ENCODE data around the gene RBM4B.

RBM4B gene

DNA sequence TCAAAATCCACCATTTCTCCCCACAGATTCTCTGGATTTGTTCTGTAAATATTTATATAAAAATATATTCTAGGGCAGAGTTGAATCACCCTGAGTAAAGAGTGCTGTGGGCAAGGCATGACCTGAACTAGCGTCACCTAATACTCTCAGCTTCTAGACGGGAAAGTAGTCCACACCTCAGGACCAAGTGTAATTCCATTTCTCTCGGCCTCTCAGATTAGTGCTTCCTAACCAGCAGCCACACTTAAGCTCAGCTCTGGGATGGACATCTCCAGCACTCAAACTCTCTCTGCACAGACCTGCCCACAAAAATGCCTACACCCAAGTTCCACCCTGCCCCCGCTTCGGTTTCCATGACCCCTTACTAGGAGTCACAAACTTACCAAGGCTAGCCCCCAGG is 46.0 kb upstream of the RBM4B start:
- TF ChIP-seq, protein P1, sequence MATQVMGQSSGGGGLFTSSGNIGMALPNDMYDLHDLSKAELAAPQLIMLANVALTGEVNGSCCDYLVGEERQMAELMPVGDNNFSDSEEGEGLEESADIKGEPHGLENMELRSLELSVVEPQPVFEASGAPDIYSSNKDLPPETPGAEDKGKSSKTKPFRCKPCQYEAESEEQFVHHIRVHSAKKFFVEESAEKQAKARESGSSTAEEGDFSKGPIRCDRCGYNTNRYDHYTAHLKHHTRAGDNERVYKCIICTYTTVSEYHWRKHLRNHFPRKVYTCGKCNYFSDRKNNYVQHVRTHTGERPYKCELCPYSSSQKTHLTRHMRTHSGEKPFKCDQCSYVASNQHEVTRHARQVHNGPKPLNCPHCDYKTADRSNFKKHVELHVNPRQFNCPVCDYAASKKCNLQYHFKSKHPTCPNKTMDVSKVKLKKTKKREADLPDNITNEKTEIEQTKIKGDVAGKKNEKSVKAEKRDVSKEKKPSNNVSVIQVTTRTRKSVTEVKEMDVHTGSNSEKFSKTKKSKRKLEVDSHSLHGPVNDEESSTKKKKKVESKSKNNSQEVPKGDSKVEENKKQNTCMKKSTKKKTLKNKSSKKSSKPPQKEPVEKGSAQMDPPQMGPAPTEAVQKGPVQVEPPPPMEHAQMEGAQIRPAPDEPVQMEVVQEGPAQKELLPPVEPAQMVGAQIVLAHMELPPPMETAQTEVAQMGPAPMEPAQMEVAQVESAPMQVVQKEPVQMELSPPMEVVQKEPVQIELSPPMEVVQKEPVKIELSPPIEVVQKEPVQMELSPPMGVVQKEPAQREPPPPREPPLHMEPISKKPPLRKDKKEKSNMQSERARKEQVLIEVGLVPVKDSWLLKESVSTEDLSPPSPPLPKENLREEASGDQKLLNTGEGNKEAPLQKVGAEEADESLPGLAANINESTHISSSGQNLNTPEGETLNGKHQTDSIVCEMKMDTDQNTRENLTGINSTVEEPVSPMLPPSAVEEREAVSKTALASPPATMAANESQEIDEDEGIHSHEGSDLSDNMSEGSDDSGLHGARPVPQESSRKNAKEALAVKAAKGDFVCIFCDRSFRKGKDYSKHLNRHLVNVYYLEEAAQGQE (IDR thresholded peaks at IDR 0.05; ENCODE audit: low read depth), result no peak
- no peak for TF ChIP-seq EGR1 (IDR thresholded peaks at IDR 0.05)
- TF ChIP-seq CEBPB (IDR thresholded peaks at IDR 0.05), result no peak
- TF ChIP-seq, protein P2, sequence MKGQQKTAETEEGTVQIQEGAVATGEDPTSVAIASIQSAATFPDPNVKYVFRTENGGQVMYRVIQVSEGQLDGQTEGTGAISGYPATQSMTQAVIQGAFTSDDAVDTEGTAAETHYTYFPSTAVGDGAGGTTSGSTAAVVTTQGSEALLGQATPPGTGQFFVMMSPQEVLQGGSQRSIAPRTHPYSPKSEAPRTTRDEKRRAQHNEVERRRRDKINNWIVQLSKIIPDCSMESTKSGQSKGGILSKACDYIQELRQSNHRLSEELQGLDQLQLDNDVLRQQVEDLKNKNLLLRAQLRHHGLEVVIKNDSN (IDR thresholded peaks at IDR 0.05), result no peak
- TF ChIP-seq TCF12 (IDR thresholded peaks at IDR 0.05; ENCODE audit: low read depth), result no peak
- TF ChIP-seq TAF1 (IDR thresholded peaks at IDR 0.05; ENCODE audit: low read depth), result no peak
- TF ChIP-seq NFIC (IDR thresholded peaks at IDR 0.05), result no peak
- TF ChIP-seq YY1 (IDR thresholded peaks at IDR 0.05; ENCODE audit: low read depth), result no peak
- no peak for TF ChIP-seq EP300 (IDR thresholded peaks at IDR 0.05; ENCODE audit: borderline replicate concordance)
- no peak for TF ChIP-seq TEAD4 (IDR thresholded peaks at IDR 0.05)
- no peak for TF ChIP-seq FOXM1 (IDR thresholded peaks at IDR 0.05; ENCODE audit: borderline replicate concordance, low read depth)
- no peak for TF ChIP-seq RAD21 (IDR thresholded peaks at IDR 0.05; ENCODE audit: low read depth)
- TF ChIP-seq, protein P3, sequence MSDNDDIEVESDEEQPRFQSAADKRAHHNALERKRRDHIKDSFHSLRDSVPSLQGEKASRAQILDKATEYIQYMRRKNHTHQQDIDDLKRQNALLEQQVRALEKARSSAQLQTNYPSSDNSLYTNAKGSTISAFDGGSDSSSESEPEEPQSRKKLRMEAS (IDR thresholded peaks at IDR 0.05), result no peak
- no peak for TF ChIP-seq CREB1 (IDR thresholded peaks at IDR 0.05; ENCODE audit: low read depth)
- TF ChIP-seq ZBTB7A (IDR thresholded peaks at IDR 0.05; ENCODE audit: low read depth), result no peak

DNA sequence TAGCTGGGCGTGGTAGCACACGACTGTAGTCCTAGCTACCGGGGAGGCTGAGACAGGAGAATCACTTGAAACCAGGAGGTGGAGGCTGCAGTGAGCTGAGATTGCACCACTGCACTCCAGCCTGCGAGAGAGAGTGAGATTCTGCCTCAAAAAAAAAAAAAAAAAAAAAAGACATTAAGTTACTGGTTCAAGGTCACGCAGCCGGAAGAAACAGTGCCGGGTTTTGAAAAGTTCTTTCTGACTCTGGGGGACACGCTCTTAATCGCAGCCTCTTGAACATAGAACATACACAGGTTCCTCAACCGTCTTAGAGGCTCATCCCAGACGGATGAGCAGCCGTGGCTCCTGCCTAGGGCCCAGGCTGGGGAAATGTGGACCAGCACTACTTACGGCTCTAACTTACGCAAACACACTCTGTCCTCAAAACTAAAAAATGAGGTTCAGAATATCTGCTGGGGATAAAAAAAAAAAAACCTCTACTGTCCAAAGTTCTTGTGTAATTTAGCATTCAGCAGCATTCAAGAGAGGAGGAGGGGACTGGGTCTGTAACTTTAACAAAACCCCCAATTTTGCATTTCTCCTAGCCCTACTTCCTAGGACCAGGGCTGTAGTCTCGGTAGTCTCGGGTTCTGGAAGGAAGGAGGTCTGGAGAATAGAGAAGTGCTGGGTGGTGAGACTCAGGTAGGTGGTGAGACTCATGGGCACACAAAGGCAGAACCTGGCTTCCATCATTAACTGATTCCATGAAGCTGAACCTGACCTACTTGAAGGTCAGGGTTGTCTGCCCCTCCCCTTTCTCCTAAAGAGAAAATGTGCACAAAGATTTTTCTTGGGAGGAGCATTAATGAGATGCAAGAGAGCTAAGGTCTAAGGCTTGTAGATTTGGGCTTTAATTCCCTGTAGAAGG is 45.3 kb upstream of the RBM4B start:
- no peak for TF ChIP-seq TCF12 (IDR thresholded peaks at IDR 0.05; ENCODE audit: low read depth)
- TF ChIP-seq EP300 (IDR thresholded peaks at IDR 0.05; ENCODE audit: borderline replicate concordance), result no peak
- TF ChIP-seq CREB1 (IDR thresholded peaks at IDR 0.05; ENCODE audit: low read depth), result no peak
- TF ChIP-seq, protein P1 (IDR thresholded peaks at IDR 0.05; ENCODE audit: low read depth), result no peak
- TF ChIP-seq, protein P2 (IDR thresholded peaks at IDR 0.05), result no peak
- TF ChIP-seq ZBTB7A (IDR thresholded peaks at IDR 0.05; ENCODE audit: low read depth), result no peak
- TF ChIP-seq YY1 (IDR thresholded peaks at IDR 0.05; ENCODE audit: low read depth), result no peak
- TF ChIP-seq, protein P3 (IDR thresholded peaks at IDR 0.05), result no peak
- TF ChIP-seq EGR1 (IDR thresholded peaks at IDR 0.05), result no peak
- TF ChIP-seq FOXM1 (IDR thresholded peaks at IDR 0.05; ENCODE audit: borderline replicate concordance, low read depth), result no peak
- TF ChIP-seq RAD21 (IDR thresholded peaks at IDR 0.05; ENCODE audit: low read depth), result no peak
- TF ChIP-seq CEBPB (IDR thresholded peaks at IDR 0.05), result no peak
- no peak for TF ChIP-seq NFIC (IDR thresholded peaks at IDR 0.05)
- TF ChIP-seq TEAD4 (IDR thresholded peaks at IDR 0.05), result no peak
- no peak for TF ChIP-seq TAF1 (IDR thresholded peaks at IDR 0.05; ENCODE audit: low read depth)

DNA sequence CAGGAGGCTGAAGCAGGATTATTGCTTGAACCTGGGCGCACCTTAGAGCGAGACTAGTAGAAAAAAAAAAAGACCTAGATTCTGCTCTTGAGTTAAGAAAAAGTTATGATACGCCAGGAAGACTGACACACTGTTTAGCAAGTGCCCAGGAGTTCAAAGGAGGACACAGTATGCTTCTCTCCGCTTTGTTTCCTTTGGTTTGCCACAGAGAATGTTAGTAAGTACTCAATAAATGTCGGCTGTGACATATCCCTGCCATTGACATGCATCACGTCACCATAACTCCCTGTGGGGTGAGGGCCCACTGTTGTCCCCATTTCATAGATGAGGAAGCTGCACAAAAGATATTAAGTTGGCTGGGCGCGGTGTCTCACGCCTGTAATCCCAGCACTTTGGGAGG is 44.3 kb upstream of the RBM4B start:
- TF ChIP-seq TCF12 (IDR thresholded peaks at IDR 0.05; ENCODE audit: low read depth), result no peak
- no peak for TF ChIP-seq NFIC (IDR thresholded peaks at IDR 0.05)
- TF ChIP-seq, protein P1 (IDR thresholded peaks at IDR 0.05; ENCODE audit: low read depth), result no peak
- TF ChIP-seq CEBPB (IDR thresholded peaks at IDR 0.05), result no peak
- TF ChIP-seq FOXM1 (IDR thresholded peaks at IDR 0.05; ENCODE audit: borderline replicate concordance, low read depth), result no peak
- no peak for TF ChIP-seq TAF1 (IDR thresholded peaks at IDR 0.05; ENCODE audit: low read depth)
- TF ChIP-seq, protein P3 (IDR thresholded peaks at IDR 0.05), result no peak
- no peak for TF ChIP-seq EP300 (IDR thresholded peaks at IDR 0.05; ENCODE audit: borderline replicate concordance)
- no peak for TF ChIP-seq ZBTB7A (IDR thresholded peaks at IDR 0.05; ENCODE audit: low read depth)
- no peak for TF ChIP-seq TEAD4 (IDR thresholded peaks at IDR 0.05)
- TF ChIP-seq YY1 (IDR thresholded peaks at IDR 0.05; ENCODE audit: low read depth), result no peak
- TF ChIP-seq, protein P2 (IDR thresholded peaks at IDR 0.05), result no peak
- no peak for TF ChIP-seq EGR1 (IDR thresholded peaks at IDR 0.05)
- TF ChIP-seq CREB1 (IDR thresholded peaks at IDR 0.05; ENCODE audit: low read depth), result no peak
- TF ChIP-seq RAD21 (IDR thresholded peaks at IDR 0.05; ENCODE audit: low read depth), result no peak

Data from Ishikawa (cell line).